PFSK-1 (cell line): ENCODE measurements around the gene GLCE.

Experiments used
- FOXP2 ChIP-seq: optimal IDR thresholded peaks from 2 replicates; pipeline ENCODE3; 2011; ENCODE audit warnings: borderline replicate concordance, control low read depth, inconsistent platforms; ENCODE audit not compliant: insufficient read depth; ENCODE audit errors: extremely low read length, extremely low read depth
- POLR2AphosphoS5 ChIP-seq: IDR thresholded peaks from 2 replicates; pipeline ENCODE4 v1.6.1; 2012; ENCODE audit warnings: low read depth, mild to moderate bottlenecking, control low read depth, low read length, moderate library complexity
- SIN3A ChIP-seq: IDR thresholded peaks from 2 replicates; pipeline ENCODE4 v1.6.1; 2012; ENCODE audit warnings: mild to moderate bottlenecking, low read length, moderate library complexity, borderline replicate concordance; ENCODE audit not compliant: insufficient read depth
- TAF1 ChIP-seq: IDR thresholded peaks from 2 replicates; pipeline ENCODE4 v1.6.1; 2012; ENCODE audit warnings: low read length, control low read depth, borderline replicate concordance; ENCODE audit not compliant: insufficient read depth
- TF ChIP-seq, protein P1 (sequence below), 2 experiments: IDR thresholded peaks; 2 replicates each; pipeline versions ENCODE4 v1.6.1 to v1.8.0; 2011 to 2012; ENCODE audit warnings: low read depth in 2 of 2, low read length in 2 of 2, control low read depth in 1 of 2, inconsistent platforms in 1 of 2, mild to moderate bottlenecking in 1 of 2, moderate library complexity in 1 of 2; ENCODE audit not compliant: insufficient read depth in 1 of 2

Gene GLCE

DNA sequence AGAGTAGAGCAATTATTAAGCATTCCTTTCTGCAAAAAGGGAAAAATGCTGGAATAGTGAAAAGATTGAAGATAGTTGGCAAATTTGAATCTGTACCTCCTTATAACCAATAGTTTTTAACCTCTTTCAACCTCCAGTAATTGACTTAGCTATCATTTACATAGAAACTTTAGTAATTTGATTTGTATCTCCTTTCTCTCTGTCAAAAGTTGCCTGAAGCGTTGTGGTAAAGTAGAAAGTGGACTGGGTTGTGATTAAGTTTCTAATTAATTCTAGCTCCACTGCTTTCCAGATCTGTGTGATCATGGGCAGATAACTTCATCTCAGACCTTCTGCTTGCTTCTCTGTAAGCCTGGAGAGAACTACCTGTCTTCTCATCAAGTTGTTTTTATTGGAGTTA, 24.8 kb downstream of the GLCE start:
- TF ChIP-seq, protein P1, sequence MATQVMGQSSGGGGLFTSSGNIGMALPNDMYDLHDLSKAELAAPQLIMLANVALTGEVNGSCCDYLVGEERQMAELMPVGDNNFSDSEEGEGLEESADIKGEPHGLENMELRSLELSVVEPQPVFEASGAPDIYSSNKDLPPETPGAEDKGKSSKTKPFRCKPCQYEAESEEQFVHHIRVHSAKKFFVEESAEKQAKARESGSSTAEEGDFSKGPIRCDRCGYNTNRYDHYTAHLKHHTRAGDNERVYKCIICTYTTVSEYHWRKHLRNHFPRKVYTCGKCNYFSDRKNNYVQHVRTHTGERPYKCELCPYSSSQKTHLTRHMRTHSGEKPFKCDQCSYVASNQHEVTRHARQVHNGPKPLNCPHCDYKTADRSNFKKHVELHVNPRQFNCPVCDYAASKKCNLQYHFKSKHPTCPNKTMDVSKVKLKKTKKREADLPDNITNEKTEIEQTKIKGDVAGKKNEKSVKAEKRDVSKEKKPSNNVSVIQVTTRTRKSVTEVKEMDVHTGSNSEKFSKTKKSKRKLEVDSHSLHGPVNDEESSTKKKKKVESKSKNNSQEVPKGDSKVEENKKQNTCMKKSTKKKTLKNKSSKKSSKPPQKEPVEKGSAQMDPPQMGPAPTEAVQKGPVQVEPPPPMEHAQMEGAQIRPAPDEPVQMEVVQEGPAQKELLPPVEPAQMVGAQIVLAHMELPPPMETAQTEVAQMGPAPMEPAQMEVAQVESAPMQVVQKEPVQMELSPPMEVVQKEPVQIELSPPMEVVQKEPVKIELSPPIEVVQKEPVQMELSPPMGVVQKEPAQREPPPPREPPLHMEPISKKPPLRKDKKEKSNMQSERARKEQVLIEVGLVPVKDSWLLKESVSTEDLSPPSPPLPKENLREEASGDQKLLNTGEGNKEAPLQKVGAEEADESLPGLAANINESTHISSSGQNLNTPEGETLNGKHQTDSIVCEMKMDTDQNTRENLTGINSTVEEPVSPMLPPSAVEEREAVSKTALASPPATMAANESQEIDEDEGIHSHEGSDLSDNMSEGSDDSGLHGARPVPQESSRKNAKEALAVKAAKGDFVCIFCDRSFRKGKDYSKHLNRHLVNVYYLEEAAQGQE (IDR thresholded peaks at IDR 0.05; ENCODE audit: insufficient read depth in 1 of 2, low read depth in 2 of 2, low read length in 2 of 2), result no peak
- TF ChIP-seq TAF1 (no peak), SIN3A (no peak), FOXP2 (no peak), POLR2AphosphoS5 (no peak)

DNA sequence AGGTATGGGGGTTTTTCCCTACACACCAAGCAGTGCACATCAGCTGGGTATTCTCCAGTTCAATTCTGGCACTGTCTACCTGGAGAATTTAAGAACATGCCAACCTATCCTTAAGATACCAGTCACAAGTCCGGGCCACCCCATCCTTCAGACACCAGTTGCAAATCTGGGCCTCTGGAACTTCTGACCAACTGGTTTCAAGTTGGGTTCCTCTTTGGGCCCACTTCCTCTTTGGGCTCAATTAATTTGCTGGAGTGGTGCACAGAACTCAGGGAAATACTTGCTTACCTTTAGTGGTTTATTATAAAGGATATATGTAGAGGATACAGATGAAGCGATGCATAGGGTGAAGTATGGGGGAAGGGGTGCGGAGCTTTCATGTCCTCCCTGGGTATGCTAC, 25.3 kb downstream of the GLCE start:
- no peak for TF ChIP-seq TAF1
- no peak for TF ChIP-seq SIN3A
- TF ChIP-seq, protein P1 (IDR thresholded peaks at IDR 0.05; ENCODE audit: insufficient read depth in 1 of 2, low read depth in 2 of 2, low read length in 2 of 2), result no peak
- TF ChIP-seq POLR2AphosphoS5, result no peak
- no peak for TF ChIP-seq FOXP2

DNA sequence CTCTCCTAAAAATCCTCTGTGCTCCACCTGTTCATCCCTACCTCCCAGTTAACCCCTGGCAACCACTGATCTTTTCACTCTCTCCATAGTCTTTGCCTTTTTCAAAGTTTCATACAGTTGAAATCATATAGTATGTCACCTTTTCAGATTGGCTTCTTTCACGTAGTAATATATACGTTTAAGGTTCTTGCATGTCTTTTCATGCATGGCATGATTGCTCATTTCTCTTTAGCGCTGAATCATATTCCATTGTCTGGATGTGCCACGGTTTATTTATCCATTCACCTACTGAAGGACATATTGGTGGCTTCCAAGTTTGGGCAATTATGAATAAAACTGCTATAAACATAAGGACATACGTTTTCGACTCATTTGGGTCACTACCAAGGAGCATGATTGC, 28.7 kb downstream of the GLCE start:
- TF ChIP-seq FOXP2 (no peak), SIN3A (no peak), POLR2AphosphoS5 (no peak), TAF1 (no peak)
- TF ChIP-seq, protein P1 (IDR thresholded peaks at IDR 0.05; ENCODE audit: insufficient read depth in 1 of 2, low read depth in 2 of 2, low read length in 2 of 2), result no peak

DNA sequence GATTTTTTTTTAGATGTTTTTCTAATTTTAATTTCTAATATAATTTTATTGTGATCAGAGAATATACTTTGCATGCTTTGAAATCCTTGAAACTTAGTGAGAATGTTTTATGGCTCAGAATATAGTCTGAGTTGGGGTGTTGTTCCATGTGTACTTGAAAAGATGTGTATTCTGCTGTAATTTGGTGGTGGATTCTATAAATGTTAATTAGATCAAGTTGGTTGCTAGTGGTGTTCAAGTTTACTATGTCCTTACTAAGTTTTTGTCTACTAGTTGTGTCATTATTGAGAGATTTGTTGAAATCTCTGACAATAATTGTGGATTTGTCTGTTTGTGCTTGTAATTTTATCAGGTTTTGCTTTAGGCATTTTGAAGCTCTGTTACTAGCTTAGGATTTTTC, 29.7 kb downstream of the GLCE start:
- no peak for TF ChIP-seq TAF1
- TF ChIP-seq SIN3A, result no peak
- TF ChIP-seq FOXP2, result no peak
- no peak for TF ChIP-seq POLR2AphosphoS5
- TF ChIP-seq, protein P1 (IDR thresholded peaks at IDR 0.05; ENCODE audit: insufficient read depth in 1 of 2, low read depth in 2 of 2, low read length in 2 of 2), result no peak

DNA sequence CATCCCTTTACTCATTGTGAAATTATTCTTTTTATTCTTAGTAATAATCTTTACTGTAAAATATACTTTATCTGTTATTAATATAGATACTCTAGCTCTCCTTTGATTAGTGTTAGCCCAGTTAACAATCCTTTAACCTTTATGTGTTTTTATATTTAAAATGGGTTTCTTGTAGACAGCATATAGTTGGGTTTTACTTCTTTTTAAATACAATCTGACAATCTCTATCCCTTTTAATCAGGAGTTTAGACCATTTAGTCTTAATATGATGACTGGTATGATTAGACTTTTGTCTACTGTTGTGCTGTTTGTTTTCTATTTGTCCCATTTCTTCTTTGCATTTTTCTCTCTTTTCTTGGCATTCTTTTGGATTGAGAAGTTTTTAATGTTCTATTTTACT, 30.1 kb downstream of the GLCE start:
- TF ChIP-seq FOXP2 (no peak), SIN3A (no peak), TAF1 (no peak)
- TF ChIP-seq, protein P1 (IDR thresholded peaks at IDR 0.05; ENCODE audit: insufficient read depth in 1 of 2, low read depth in 2 of 2, low read length in 2 of 2), result no peak
